OCI-LY1 (cell line): ENCODE results near the gene PSMD1.

Experiments used
- EZH2 ChIP-seq: fragments of 200-600 bp; sonication (generic), shearing (Covaris generic); IDR thresholded peaks from 2 replicates; pipeline ENCODE4 v1.8.0; 2017; ENCODE audit warnings: borderline replicate concordance, mixed run types, mild to moderate bottlenecking, antibody characterized with exemption, low read length, moderate library complexity, mixed read lengths
- TF ChIP-seq, protein P1 (sequence below): fragments of 200-600 bp; sonication (generic), shearing (Covaris generic); IDR thresholded peaks from 2 replicates; pipeline ENCODE4 v1.5.1; 2017; ENCODE audit warnings: mild to moderate bottlenecking, antibody characterized with exemption, low read length, moderate library complexity, mixed read lengths

DNA sequence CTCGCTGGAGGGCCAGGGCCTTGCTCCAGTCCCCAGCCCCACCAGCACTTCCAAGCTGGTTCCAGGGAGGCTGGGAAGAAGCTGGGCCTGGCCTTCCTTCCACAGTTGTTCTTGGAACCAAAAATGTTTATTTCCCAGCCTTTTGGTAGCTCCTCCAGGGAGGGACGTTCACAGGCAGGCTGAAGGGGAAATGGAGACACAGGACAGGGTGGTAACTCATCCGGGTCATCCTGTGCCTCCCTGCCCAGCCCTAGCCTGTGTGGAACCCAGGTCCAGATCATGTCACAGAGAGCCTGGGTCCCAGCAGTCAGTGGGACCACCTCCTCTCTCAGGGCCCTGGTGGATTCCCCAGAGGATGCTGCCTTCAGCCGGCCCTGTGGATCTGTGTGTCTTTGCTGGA lies 129.2 kb downstream of the PSMD1 start:
- TF ChIP-seq, protein P1, sequence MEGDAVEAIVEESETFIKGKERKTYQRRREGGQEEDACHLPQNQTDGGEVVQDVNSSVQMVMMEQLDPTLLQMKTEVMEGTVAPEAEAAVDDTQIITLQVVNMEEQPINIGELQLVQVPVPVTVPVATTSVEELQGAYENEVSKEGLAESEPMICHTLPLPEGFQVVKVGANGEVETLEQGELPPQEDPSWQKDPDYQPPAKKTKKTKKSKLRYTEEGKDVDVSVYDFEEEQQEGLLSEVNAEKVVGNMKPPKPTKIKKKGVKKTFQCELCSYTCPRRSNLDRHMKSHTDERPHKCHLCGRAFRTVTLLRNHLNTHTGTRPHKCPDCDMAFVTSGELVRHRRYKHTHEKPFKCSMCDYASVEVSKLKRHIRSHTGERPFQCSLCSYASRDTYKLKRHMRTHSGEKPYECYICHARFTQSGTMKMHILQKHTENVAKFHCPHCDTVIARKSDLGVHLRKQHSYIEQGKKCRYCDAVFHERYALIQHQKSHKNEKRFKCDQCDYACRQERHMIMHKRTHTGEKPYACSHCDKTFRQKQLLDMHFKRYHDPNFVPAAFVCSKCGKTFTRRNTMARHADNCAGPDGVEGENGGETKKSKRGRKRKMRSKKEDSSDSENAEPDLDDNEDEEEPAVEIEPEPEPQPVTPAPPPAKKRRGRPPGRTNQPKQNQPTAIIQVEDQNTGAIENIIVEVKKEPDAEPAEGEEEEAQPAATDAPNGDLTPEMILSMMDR, result no peak
- no peak for TF ChIP-seq EZH2
